Testis (tissue), 2 donors: ENCODE data around the gene PKNOX2.

Experiments used
- POLR2A ChIP-seq: fragments of 450-650 bp; IDR thresholded peaks from one replicate; pipeline ENCODE4 v1.6.1; 2017; ENCODE audit warnings: antibody characterized with exemption, mild to moderate bottlenecking, moderate library complexity
- TF ChIP-seq, protein P1 (sequence below), 3 experiments: fragments of 450-650 bp in 2 of 3; fragments of 200-600 bp in 1 of 3; sonication (generic) in 1 of 3; IDR thresholded peaks; one replicate each; pipeline ENCODE4 v1.5.1; 2016 to 2019; ENCODE audit warnings: antibody characterized with exemption in 3 of 3, mild to moderate bottlenecking in 2 of 3, moderate library complexity in 1 of 3

DNA sequence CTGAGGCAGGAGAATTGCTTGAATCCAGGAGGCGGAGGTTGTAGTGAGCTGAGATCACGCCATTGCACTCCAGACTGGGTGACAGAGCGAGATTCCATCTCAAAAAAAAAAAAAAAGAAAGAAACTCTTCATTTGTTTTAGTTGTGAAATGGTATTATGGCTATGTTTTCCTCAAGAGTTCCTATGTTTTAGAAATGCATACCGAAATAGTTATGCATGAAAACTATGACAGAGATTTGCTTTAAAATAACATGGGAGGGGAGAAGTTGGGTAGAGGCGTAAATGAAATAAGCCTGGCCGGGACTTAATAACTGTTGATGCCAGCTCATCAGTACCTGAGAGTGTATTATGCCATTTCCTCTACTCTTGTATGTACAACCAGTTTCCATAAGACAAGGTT lies 283.2 kb downstream of the PKNOX2 start:
- TF ChIP-seq, protein P1, sequence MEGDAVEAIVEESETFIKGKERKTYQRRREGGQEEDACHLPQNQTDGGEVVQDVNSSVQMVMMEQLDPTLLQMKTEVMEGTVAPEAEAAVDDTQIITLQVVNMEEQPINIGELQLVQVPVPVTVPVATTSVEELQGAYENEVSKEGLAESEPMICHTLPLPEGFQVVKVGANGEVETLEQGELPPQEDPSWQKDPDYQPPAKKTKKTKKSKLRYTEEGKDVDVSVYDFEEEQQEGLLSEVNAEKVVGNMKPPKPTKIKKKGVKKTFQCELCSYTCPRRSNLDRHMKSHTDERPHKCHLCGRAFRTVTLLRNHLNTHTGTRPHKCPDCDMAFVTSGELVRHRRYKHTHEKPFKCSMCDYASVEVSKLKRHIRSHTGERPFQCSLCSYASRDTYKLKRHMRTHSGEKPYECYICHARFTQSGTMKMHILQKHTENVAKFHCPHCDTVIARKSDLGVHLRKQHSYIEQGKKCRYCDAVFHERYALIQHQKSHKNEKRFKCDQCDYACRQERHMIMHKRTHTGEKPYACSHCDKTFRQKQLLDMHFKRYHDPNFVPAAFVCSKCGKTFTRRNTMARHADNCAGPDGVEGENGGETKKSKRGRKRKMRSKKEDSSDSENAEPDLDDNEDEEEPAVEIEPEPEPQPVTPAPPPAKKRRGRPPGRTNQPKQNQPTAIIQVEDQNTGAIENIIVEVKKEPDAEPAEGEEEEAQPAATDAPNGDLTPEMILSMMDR (IDR thresholded peaks at IDR 0.05) = no peak
- no peak for TF ChIP-seq POLR2A
